Measurements from ENCODE around the gene COMT. TPM values are rescaled to one million over a fixed set of nuclear protein-coding genes. Genes with fewer than 3 reads are reported as not detected.

The COMT gene
- polyA plus RNA-seq (ENCODE audit: insufficient read length in 12 of 12) = 10 to 100 TPM in 11 of 12 donors, not detected in 1; 54.0 to 93.5 (median 66.3) TPM
- long read RNA-seq, donor 1, transcript COMT-202 (6 exons, 2,437 nt) = minor isoform, 35 of 192 reads
- long read RNA-seq, donor 1, transcript COMT-209 (4 exons, 1,035 nt) = major isoform, 102 of 192 reads
- long read RNA-seq, donor 1, partial matches to known transcripts = 53 of 192 reads
- long read RNA-seq, donor 1, other reads (novel, unspliced or antisense) = 0 of 192 reads
- long read RNA-seq, donor 2, transcript COMT-202 (6 exons, 2,437 nt) = major isoform, 55 of 92 reads
- long read RNA-seq, donor 2, transcript COMT-209 (4 exons, 1,035 nt) = minor isoform, 6 of 92 reads
- long read RNA-seq, donor 2, partial matches to known transcripts = 27 of 92 reads
- long read RNA-seq, donor 2, other reads (novel, unspliced or antisense) = 0 of 92 reads
- long read RNA-seq, donor 3, transcript COMT-202 (6 exons, 2,437 nt) = major isoform, 16 of 44 reads
- long read RNA-seq, donor 3, transcript COMT-209 (4 exons, 1,035 nt) = minor isoform, 7 of 44 reads
- long read RNA-seq, donor 3, partial matches to known transcripts = 15 of 44 reads
- long read RNA-seq, donor 3, other reads (novel, unspliced or antisense) = 5 of 44 reads
- long read RNA-seq, donor 4, transcript COMT-209 (4 exons, 1,035 nt) = minor isoform, 12 of 28 reads
- long read RNA-seq, donor 4, transcript COMT-202 (6 exons, 2,437 nt) = major isoform, 16 of 28 reads
- long read RNA-seq, donor 4, partial matches to known transcripts = 0 of 28 reads
- long read RNA-seq, donor 4, other reads (novel, unspliced or antisense) = 0 of 28 reads
- long read RNA-seq, donor 5, transcript COMT-202 (6 exons, 2,437 nt) = major isoform, 50 of 192 reads
- long read RNA-seq, donor 5, transcript COMT-209 (4 exons, 1,035 nt) = minor isoform, 25 of 192 reads
- long read RNA-seq, donor 5, transcript COMT-203 (5 exons, 2,217 nt) = minor isoform, 6 of 192 reads
- long read RNA-seq, donor 5, partial matches to known transcripts = 87 of 192 reads
- long read RNA-seq, donor 5, other reads (novel, unspliced or antisense) = 19 of 192 reads
- long read RNA-seq, donor 6, transcript COMT-209 (4 exons, 1,035 nt) = minor isoform, 14 of 54 reads
- long read RNA-seq, donor 6, transcript COMT-202 (6 exons, 2,437 nt) = major isoform, 19 of 54 reads
- long read RNA-seq, donor 6, partial matches to known transcripts = 17 of 54 reads
- long read RNA-seq, donor 6, other reads (novel, unspliced or antisense) = 0 of 54 reads
- long read RNA-seq, donor 7, transcript COMT-202 (6 exons, 2,437 nt) = major isoform, 21 of 32 reads
- long read RNA-seq, donor 7, transcript COMT-209 (4 exons, 1,035 nt) = minor isoform, 5 of 32 reads
- long read RNA-seq, donor 7, partial matches to known transcripts = 0 of 32 reads
- long read RNA-seq, donor 7, other reads (novel, unspliced or antisense) = 0 of 32 reads
- long read RNA-seq, donor 8, transcript COMT-202 (6 exons, 2,437 nt) = major isoform, 53 of 107 reads
- long read RNA-seq, donor 8, transcript COMT-209 (4 exons, 1,035 nt) = minor isoform, 20 of 107 reads
- long read RNA-seq, donor 8, partial matches to known transcripts = 29 of 107 reads
- long read RNA-seq, donor 8, other reads (novel, unspliced or antisense) = 0 of 107 reads
- long read RNA-seq, donor 9, transcript COMT-202 (6 exons, 2,437 nt) = major isoform, 15 of 55 reads
- long read RNA-seq, donor 9, transcript COMT-209 (4 exons, 1,035 nt) = minor isoform, 12 of 55 reads
- long read RNA-seq, donor 9, partial matches to known transcripts = 24 of 55 reads
- long read RNA-seq, donor 9, other reads (novel, unspliced or antisense) = 0 of 55 reads
- long read RNA-seq, donor 10, transcript COMT-202 (6 exons, 2,437 nt) = major isoform, 37 of 278 reads
- long read RNA-seq, donor 10, transcript COMT-209 (4 exons, 1,035 nt) = minor isoform, 28 of 278 reads
- long read RNA-seq, donor 10, transcript COMT-210 (3 exons, 546 nt) = minor isoform, 5 of 278 reads
- long read RNA-seq, donor 10, partial matches to known transcripts = 195 of 278 reads
- long read RNA-seq, donor 10, other reads (novel, unspliced or antisense) = 10 of 278 reads
- long read RNA-seq, donor 11, transcript COMT-209 (4 exons, 1,035 nt) = minor isoform, 18 of 71 reads
- long read RNA-seq, donor 11, transcript COMT-202 (6 exons, 2,437 nt) = major isoform, 36 of 71 reads
- long read RNA-seq, donor 11, partial matches to known transcripts = 13 of 71 reads
- long read RNA-seq, donor 11, other reads (novel, unspliced or antisense) = 0 of 71 reads

DNA sequence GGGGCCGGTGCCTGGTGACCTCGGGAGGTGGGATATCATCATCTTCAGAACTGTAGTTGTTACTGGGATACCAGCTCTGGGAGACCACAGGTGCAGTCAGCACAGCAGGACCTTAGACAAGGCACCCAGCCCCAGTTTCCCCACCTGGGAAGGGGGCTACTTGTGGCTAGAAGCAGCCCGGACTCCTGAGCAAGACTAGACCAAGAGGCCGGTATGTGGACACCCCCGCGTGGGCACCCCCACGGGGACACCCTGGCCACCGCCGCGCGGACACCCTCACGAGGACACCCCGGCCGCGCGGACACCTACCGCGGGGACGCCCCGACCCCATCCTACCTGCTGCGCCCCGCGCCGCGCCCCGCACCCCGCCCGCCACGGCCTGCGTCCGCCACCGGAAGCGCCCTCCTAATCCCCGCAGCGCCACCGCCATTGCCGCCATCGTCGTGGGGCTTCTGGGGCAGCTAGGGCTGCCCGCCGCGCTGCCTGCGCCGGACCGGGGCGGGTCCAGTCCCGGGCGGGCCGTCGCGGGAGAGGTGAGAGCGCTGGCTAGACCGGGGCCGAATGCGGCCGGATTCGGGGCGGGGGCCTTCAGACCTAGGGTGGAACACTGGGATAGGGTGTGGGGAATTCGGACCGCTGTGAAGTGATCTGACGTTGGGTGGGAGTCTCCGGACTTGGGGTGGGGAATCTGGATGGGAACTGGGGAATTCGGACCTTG, at the start of gene COMT, which contains the start of gene TXNRD2:
COMT (plus strand) TSS at position 408 of the 718 bp plus-strand sequence. CDS start 20,755 bp downstream, outside the sequence.
TXNRD2 (minus strand) TSS at position 454 of the 718 bp plus-strand sequence; CDS start at position 439, 15 bp downstream.
- peak; percentile 50 for DNase-seq

GRCh38 chr22:19892257-19892879, 49.2 kb upstream of the COMT start:
- no peak for DNase-seq

DNA sequence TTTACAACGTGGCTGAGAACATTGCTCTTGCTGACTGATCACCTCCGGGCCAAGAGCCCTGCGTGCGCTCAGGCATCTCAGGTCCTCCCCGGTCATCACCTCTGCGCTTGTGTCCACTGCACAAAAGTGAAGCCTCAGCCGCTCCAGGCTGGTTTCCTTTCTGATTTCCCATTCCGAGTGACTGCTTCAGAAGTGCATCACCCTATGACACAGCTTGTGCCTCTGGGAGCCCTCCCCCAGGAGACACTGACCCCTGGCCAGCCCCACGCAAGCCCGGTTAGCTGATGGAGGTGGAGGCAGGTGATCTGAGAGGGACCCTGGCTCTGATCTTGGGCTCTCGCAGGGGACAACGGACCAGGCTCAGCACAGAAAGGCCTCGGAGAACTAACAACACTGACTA, 48.6 kb upstream of the COMT start:
- no peak for DNase-seq

GRCh38 chr22:19893363-19893762, 48.2 kb upstream of the COMT start:
- DNase-seq = no peak

GRCh38 chr22:19895160-19895849, 46.3 kb upstream of the COMT start:
- DNase-seq = no peak

GRCh38 chr22:19896665-19897355, 44.8 kb upstream of the COMT start:
- DNase-seq = no peak

GRCh38 chr22:19897726-19898125, 43.8 kb upstream of the COMT start:
- DNase-seq = no peak

DNA sequence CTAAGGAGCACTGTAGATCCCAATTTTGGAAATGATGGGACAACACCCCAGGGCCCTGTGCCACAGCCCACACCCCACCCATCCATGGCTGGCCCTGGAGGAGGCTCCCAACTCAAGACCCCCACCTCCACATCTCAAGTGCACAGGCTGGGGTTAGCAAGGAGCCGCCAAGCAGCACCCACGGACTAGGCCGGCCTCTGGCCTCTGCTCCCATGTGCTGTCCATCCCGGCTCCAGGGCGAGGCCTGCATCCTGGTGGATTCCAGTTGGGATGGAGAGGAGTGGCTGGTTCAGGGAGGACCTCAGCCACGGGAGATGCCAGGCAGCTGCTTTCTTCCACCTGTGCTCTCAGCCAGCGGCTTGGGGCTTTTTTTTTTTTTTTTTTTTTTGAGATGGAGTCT, 43.4 kb upstream of the COMT start:
- DNase-seq = no peak

GRCh38 chr22:19898831-19899567, 42.6 kb upstream of the COMT start:
- no peak for DNase-seq

DNA sequence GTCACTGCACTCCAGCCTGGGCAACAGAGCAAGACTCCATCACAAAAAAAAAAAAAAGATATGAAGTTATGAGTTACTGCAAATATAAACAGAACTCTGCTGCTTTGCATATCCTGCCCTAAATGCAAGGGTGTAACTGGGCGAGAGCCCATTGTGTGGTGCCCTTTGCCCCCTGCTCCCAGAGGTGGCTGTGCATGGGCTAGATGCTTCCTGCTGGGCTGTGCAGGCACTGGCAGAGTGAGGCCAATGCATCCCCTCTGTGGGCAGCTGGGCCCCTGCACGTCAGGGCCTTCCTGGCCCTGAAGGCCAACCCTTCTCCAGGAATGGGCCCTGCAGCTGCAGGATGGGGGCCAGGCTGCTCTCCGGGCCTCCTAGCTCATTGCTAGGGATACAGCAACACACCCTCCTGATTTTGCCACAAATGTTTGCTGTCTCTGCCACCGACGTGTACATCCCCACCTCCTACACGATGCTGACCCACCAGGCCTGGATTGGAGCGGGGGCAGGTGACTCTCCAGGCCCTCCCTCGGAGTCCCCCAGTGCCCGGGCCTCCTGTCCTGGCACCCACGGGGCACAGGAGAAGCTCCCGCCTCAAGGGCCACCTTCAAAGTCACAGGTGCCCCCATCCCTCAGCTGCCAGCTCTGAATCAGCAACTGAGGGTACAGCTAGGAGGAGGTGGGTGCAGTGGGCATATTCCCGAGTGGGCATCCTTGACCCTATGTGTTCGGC, 40.7 kb upstream of the COMT start:
- DNase-seq = no peak

GRCh38 chr22:19901577-19902244, 39.9 kb upstream of the COMT start:
- DNase-seq = no peak

- no peak for DNase-seq
Measured at GRCh38 chr22:19902245-19902715, 39.3 kb upstream of the COMT start.

DNA sequence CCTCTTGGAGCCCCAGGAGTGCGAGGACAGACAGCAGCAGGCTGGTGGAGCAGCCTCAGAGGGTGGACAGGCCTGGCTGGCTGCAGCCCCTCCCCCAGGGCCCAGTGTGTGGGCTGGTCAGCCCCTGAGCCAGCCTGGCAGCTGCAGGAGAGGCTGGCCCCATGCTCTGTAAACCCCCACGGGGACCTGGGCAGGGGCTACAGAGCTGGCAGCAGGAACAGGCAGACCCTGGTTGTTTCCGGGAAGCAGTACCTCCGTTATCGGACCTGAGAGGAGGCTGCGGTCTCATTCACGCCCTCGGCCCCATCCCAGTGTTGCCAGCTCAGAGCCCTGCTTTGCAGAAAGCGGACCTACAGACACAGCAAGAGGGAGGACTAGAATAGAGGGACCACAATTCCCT, 38.5 kb upstream of the COMT start:
- no peak for DNase-seq

DNA sequence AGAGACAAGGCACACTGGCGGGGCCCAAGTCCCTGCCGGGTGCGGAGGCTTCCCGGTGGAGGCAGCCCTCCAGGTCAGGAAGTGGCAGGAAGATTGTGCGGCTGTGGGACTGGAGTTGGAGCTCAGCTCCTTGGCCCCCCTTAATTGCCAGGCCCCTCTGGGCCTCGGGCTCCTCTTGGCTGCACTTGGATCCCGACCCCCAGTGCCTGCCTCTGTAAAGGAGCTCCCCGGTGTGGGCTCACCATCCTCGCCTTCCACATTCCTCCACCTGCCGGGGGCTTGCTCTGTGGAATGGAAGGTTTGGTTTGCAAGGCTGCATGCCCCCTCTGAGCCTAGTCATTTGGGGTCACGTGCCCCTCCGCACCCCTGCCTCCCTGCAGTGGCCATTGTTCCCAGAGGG, 38.1 kb upstream of the COMT start:
- DNase-seq = no peak
